ENCODE data around the gene MFSD6L. TPM values are rescaled to one million over a fixed set of nuclear protein-coding genes. Genes with fewer than 3 reads are reported as not detected.

The MFSD6L gene
- 3.1 and 3.6 TPM in 2 replicates for total RNA-seq (ENCODE audit: low replicate concordance)
- long read RNA-seq, transcript MFSD6L-201 (1 exons, 2,188 nt), result major isoform, 7 of 7 reads
- long read RNA-seq, partial matches to known transcripts, result 0 of 7 reads
- long read RNA-seq, other reads (novel, unspliced or antisense), result 0 of 7 reads

- Mint-ChIP-seq H3K27me3 (peaks cover 46% of the 10 kb centered on the region), H3K9me3 (no peaks in the 10 kb centered on the region), H3K27ac (peak within 1 kb of the TSS; percentile 70), H3K36me3 (no peaks in the 10 kb centered on the region), H3K4me1 (ENCODE audit: unreplicated experiment) (peaks cover 8% of the 10 kb centered on the region), H3K4me3 (peak within 1 kb of the TSS; percentile 72)
- no peak for TF ChIP-seq CTCF (conservative IDR thresholded peaks at IDR 0.05)
- DNase-seq (ENCODE audit: extremely low spot score, unreplicated experiment), result no peak
These were observed at the start of gene MFSD6L for GRCh38 chr17:8798846-8799569. Gene MFSD6L (minus strand): TSS chr17:8799365. CDS start chr17:8799120, 245 bp downstream.

GRCh38 chr17:8847891-8848290, 48.7 kb upstream of the MFSD6L start:
- DNase-seq (ENCODE audit: extremely low spot score, unreplicated experiment), result no peak
- H3K36me3 Mint-ChIP-seq, result no peaks in the 10 kb centered on the region
- TF ChIP-seq CTCF (conservative IDR thresholded peaks at IDR 0.05), result no peak
- H3K27me3 Mint-ChIP-seq, result no peaks in the 10 kb centered on the region
- H3K27ac Mint-ChIP-seq, result no peak overlapping the region
- H3K9me3 Mint-ChIP-seq, result peaks cover 8% of the 10 kb centered on the region
- peaks cover 4% of the 10 kb centered on the region for H3K4me1 Mint-ChIP-seq (ENCODE audit: unreplicated experiment)
- H3K4me3 Mint-ChIP-seq, result no peak overlapping the region

- Mint-ChIP-seq H3K4me1 (ENCODE audit: unreplicated experiment) (peaks cover 4% of the 10 kb centered on the region), H3K27me3 (no peaks in the 10 kb centered on the region), H3K4me3 (no peak overlapping the region), H3K27ac (no peak overlapping the region), H3K36me3 (no peaks in the 10 kb centered on the region), H3K9me3 (peaks cover 8% of the 10 kb centered on the region)
- TF ChIP-seq CTCF (conservative IDR thresholded peaks at IDR 0.05), result no peak
- DNase-seq (ENCODE audit: extremely low spot score, unreplicated experiment), result no peak
These were observed 47.6 kb upstream of the MFSD6L start for GRCh38 chr17:8846768-8847211.

GRCh38 chr17:8844229-8845218, 45.4 kb upstream of the MFSD6L start:
- H3K36me3 Mint-ChIP-seq, result no peaks in the 10 kb centered on the region
- DNase-seq (ENCODE audit: extremely low spot score, unreplicated experiment), result no peak
- H3K4me3 Mint-ChIP-seq, result no peak overlapping the region
- no peaks in the 10 kb centered on the region for H3K27me3 Mint-ChIP-seq
- no peak overlapping the region for H3K27ac Mint-ChIP-seq
- H3K4me1 Mint-ChIP-seq (ENCODE audit: unreplicated experiment), result peaks cover 4% of the 10 kb centered on the region
- TF ChIP-seq CTCF (conservative IDR thresholded peaks at IDR 0.05), result no peak
- peaks cover 8% of the 10 kb centered on the region for H3K9me3 Mint-ChIP-seq

- peaks cover 4% of the 10 kb centered on the region for H3K4me1 Mint-ChIP-seq (ENCODE audit: unreplicated experiment)
- no peak for TF ChIP-seq CTCF (conservative IDR thresholded peaks at IDR 0.05)
- H3K27ac Mint-ChIP-seq, result no peak overlapping the region
- no peak for DNase-seq (ENCODE audit: extremely low spot score, unreplicated experiment)
- H3K27me3 Mint-ChIP-seq, result no peaks in the 10 kb centered on the region
- no peak overlapping the region for H3K4me3 Mint-ChIP-seq
- H3K36me3 Mint-ChIP-seq, result no peaks in the 10 kb centered on the region
- H3K9me3 Mint-ChIP-seq, result peaks cover 8% of the 10 kb centered on the region
These were observed 44.2 kb upstream of the MFSD6L start for GRCh38 chr17:8843344-8843743.
